H9 (cell line): ENCODE results near the gene CPNE7. TPM values are rescaled to one million over a fixed set of nuclear protein-coding genes. Genes with fewer than 3 reads are reported as not detected.

Experiments used
- DNase-seq: peaks from one replicate; pipeline ENCODE4 v3.0.0-alpha.2; 2017
- H2AFZ ChIP-seq: one replicate; pipeline ENCODE4 v1.6.1; 2013; ENCODE audit warnings: mild to moderate bottlenecking, low read length, control low read depth, moderate library complexity
- H2AK5ac ChIP-seq: 2 replicates; pipeline ENCODE4 v1.6.1; 2013; ENCODE audit warnings: low read length, control low read depth, mixed read lengths; ENCODE audit not compliant: insufficient read length
- H2BK120ac ChIP-seq: one replicate; pipeline ENCODE4 v1.6.1; 2013; ENCODE audit warnings: low read depth, mild to moderate bottlenecking, low read length, control low read depth, inconsistent platforms; ENCODE audit not compliant: poor library complexity, severe bottlenecking
- H2BK12ac ChIP-seq: 2 replicates; pipeline ENCODE4 v1.6.1; 2013; ENCODE audit warnings: low read length, control low read depth, mixed read lengths, low read depth; ENCODE audit not compliant: insufficient read length
- H2BK15ac ChIP-seq: 2 replicates; pipeline ENCODE4 v1.6.1; 2013; ENCODE audit warnings: low read depth, low read length, control low read depth
- H2BK20ac ChIP-seq: one replicate; pipeline ENCODE4 v1.6.1; 2013; ENCODE audit warnings: low read depth, mild to moderate bottlenecking, low read length, control low read depth, inconsistent platforms; ENCODE audit not compliant: poor library complexity, severe bottlenecking
- H2BK5ac ChIP-seq: 2 replicates; pipeline ENCODE4 v1.6.1; 2013; ENCODE audit warnings: low read length, control low read depth, mixed read lengths; ENCODE audit not compliant: insufficient read length
- H3K14ac ChIP-seq: 2 replicates; pipeline ENCODE4 v1.6.1; 2013; ENCODE audit warnings: low read length, control low read depth; ENCODE audit not compliant: insufficient read depth
- H3K18ac ChIP-seq: 2 replicates; pipeline ENCODE4 v1.6.1; 2013; ENCODE audit warnings: low read depth, mild to moderate bottlenecking, mixed read lengths, low read length, control low read depth; ENCODE audit not compliant: insufficient read length
- H3K23ac ChIP-seq: 2 replicates; pipeline ENCODE4 v1.6.1; 2013; ENCODE audit warnings: low read length, control low read depth, mixed read lengths, low read depth; ENCODE audit not compliant: insufficient read length
- H3K23me2 ChIP-seq: 2 replicates; pipeline ENCODE4 v1.6.1; 2013; ENCODE audit warnings: low read depth, mild to moderate bottlenecking, mixed read lengths, low read length, control low read depth; ENCODE audit not compliant: insufficient read length, poor library complexity, severe bottlenecking
- H3K27ac ChIP-seq: 2 replicates; pipeline ENCODE4 v1.5.1; 2013; ENCODE audit warnings: low read length, control low read depth, mixed read lengths, low read depth; ENCODE audit not compliant: insufficient read length
- H3K27me3 ChIP-seq: 2 replicates; pipeline ENCODE4 v1.6.1; 2013; ENCODE audit warnings: low read length, control low read depth, inconsistent platforms; ENCODE audit not compliant: insufficient read depth
- H3K4ac ChIP-seq: 2 replicates; pipeline ENCODE4 v1.6.1; 2013; ENCODE audit warnings: low read depth, mild to moderate bottlenecking, control low read depth, inconsistent platforms, low read length, moderate library complexity
- H3K4me1 ChIP-seq: 2 replicates; pipeline ENCODE4 v1.6.1; 2013; ENCODE audit warnings: low read length, control low read depth, inconsistent platforms; ENCODE audit not compliant: insufficient read depth
- H3K4me2 ChIP-seq: 2 replicates; pipeline ENCODE4 v1.6.1; 2013; ENCODE audit warnings: low read length, control low read depth, mixed read lengths; ENCODE audit not compliant: insufficient read length, insufficient read depth
- H3K56ac ChIP-seq: 2 replicates; pipeline ENCODE4 v1.6.1; 2013; ENCODE audit warnings: low read depth, mild to moderate bottlenecking, mixed read lengths, low read length, control low read depth; ENCODE audit not compliant: insufficient read length
- H3K79me1 ChIP-seq: 2 replicates; pipeline ENCODE4 v1.6.1; 2013; ENCODE audit warnings: low read depth, mild to moderate bottlenecking, moderate library complexity, low read length, control low read depth, inconsistent platforms; ENCODE audit not compliant: insufficient read depth, poor library complexity, severe bottlenecking
- H3K79me2 ChIP-seq: 2 replicates; pipeline ENCODE4 v1.6.1; 2013; ENCODE audit warnings: low read length, control low read depth, inconsistent platforms; ENCODE audit not compliant: insufficient read depth
- H3K9ac ChIP-seq: 2 replicates; pipeline ENCODE4 v1.6.1; 2013; ENCODE audit warnings: low read length, control low read depth, mixed read lengths; ENCODE audit not compliant: insufficient read length; ENCODE audit errors: extremely low read depth
- H3K9me3 ChIP-seq: one replicate; pipeline ENCODE4 v1.6.1; 2013; ENCODE audit warnings: low read depth, low read length, inconsistent platforms; ENCODE audit not compliant: control insufficient read depth
- H3T11ph ChIP-seq: one replicate; pipeline ENCODE4 v1.6.1; 2013; ENCODE audit warnings: mild to moderate bottlenecking, low read length, control low read depth, inconsistent platforms
- H4K20me1 ChIP-seq: one replicate; pipeline ENCODE4 v1.6.1; 2013; ENCODE audit not compliant: control insufficient read depth, insufficient read length, insufficient read depth
- H4K5ac ChIP-seq: 2 replicates; pipeline ENCODE4 v1.6.1; 2013; ENCODE audit warnings: low read depth, mild to moderate bottlenecking, mixed read lengths, low read length, control low read depth; ENCODE audit not compliant: insufficient read length
- H4K8ac ChIP-seq: replicated peaks from 2 replicates; pipeline ENCODE4 v1.6.1; 2013; ENCODE audit warnings: low read length, control low read depth, mixed read lengths, low read depth; ENCODE audit not compliant: insufficient read length
- H4K91ac ChIP-seq: 2 replicates; pipeline ENCODE4 v1.6.1; 2013; ENCODE audit warnings: low read depth, mild to moderate bottlenecking, moderate library complexity, mixed read lengths, low read length, control low read depth; ENCODE audit not compliant: insufficient read length
- H3K27ac Mint-ChIP-seq, 3 experiments: 2 replicates in 2 of 3; 3 replicates in 1 of 3; pipeline ENCODE4 v1.8.0; 2020 to 2021; ENCODE audit warnings: mixed read lengths in 3 of 3, mild to moderate bottlenecking in 1 of 3, moderate library complexity in 1 of 3
- H3K27me3 Mint-ChIP-seq: 2 replicates; pipeline ENCODE4 v1.8.0; 2021; ENCODE audit warnings: low read depth, mild to moderate bottlenecking, moderate library complexity, mixed read lengths
- H3K36me3 Mint-ChIP-seq, 3 experiments: 2 replicates in 2 of 3; 3 replicates in 1 of 3; pipeline ENCODE4 v1.8.0; 2020 to 2021; ENCODE audit warnings: low read depth in 3 of 3, mixed read lengths in 3 of 3; ENCODE audit not compliant: insufficient read depth in 1 of 3
- H3K4me1 Mint-ChIP-seq, 2 experiments: 2 replicates each; pipeline ENCODE4 v1.8.0; 2020; ENCODE audit warnings: mixed read lengths in 2 of 2
- H3K4me3 Mint-ChIP-seq, 2 experiments: 2 replicates in 1 of 2; 3 replicates in 1 of 2; pipeline ENCODE4 v1.8.0; 2020 to 2021; ENCODE audit warnings: mild to moderate bottlenecking in 2 of 2, mixed read lengths in 2 of 2, moderate library complexity in 1 of 2
- H3K9me3 Mint-ChIP-seq, 2 experiments: 2 replicates in 1 of 2; 3 replicates in 1 of 2; pipeline ENCODE4 v1.8.0; 2020; ENCODE audit warnings: mild to moderate bottlenecking in 2 of 2, mixed read lengths in 2 of 2, moderate library complexity in 1 of 2
- WGBS: extraction: QIAGEN DNeasy Blood & Tissue Kit; methylation state at CpG from one replicate; pipeline ENCODE4 v1.1.7; 2013; ENCODE audit warnings: missing lambda C conversion rate, low lambda C conversion rate, mixed read lengths; ENCODE audit not compliant: insufficient read length; ENCODE audit errors: extremely low coverage; 5-methylcytosine and 5-hydroxymethylcytosine counted together
- total RNA-seq: library from RNA; stranded (reverse); gene quantifications from 2 replicates; pipeline ENCODE4 v1.2.1, GENCODE V29; 2021
- TF ChIP-seq, protein P1 (sequence below): fragments of 200-600 bp; sonication (generic); conservative IDR thresholded peaks from 3 replicates; pipeline ENCODE4 v1.8.0; 2021; ENCODE audit warnings: antibody characterized with exemption, mild to moderate bottlenecking

Gene CPNE7
- total RNA-seq, 1 experiment from 2014 or later, result 23.4 TPM

- Histone ChIP-seq H2AK5ac (no peak overlapping the region), H3K4me1 (no peaks in the 10 kb centered on the region; the same call in 1 of the 2 replicates), H4K8ac (no peak overlapping the region), H4K5ac (no peak overlapping the region), H2BK5ac (no peak overlapping the region), H2BK20ac (no peak overlapping the region), H3K23me2 (peaks cover 19% of the 10 kb centered on the region), H3K79me1 (peaks cover 6% of the 10 kb centered on the region), H3K79me2 (peaks cover 10% of the 10 kb centered on the region; the same call in 1 of the 2 replicates), H2AFZ (no peak overlapping the region), H3K14ac (no peak overlapping the region), H3K27ac (no peak overlapping the region), H3K9me3 (no peaks in the 10 kb centered on the region), H2BK12ac (no peak overlapping the region), H3K56ac (no peak overlapping the region), H3K9ac (peak overlapping the region; percentile 3), H3K4ac (no peak overlapping the region), H3T11ph (no peak overlapping the region), H3K18ac (no peak overlapping the region), H2BK120ac (no peak overlapping the region), H4K91ac (no peak overlapping the region), H3K4me2 (peak overlapping the region; percentile 97), H4K20me1 (peaks cover 4% of the 10 kb centered on the region), H3K23ac (no peak overlapping the region), H3K27me3 (no peaks in the 10 kb centered on the region), H2BK15ac (no peak overlapping the region)
- TF ChIP-seq, protein P1, sequence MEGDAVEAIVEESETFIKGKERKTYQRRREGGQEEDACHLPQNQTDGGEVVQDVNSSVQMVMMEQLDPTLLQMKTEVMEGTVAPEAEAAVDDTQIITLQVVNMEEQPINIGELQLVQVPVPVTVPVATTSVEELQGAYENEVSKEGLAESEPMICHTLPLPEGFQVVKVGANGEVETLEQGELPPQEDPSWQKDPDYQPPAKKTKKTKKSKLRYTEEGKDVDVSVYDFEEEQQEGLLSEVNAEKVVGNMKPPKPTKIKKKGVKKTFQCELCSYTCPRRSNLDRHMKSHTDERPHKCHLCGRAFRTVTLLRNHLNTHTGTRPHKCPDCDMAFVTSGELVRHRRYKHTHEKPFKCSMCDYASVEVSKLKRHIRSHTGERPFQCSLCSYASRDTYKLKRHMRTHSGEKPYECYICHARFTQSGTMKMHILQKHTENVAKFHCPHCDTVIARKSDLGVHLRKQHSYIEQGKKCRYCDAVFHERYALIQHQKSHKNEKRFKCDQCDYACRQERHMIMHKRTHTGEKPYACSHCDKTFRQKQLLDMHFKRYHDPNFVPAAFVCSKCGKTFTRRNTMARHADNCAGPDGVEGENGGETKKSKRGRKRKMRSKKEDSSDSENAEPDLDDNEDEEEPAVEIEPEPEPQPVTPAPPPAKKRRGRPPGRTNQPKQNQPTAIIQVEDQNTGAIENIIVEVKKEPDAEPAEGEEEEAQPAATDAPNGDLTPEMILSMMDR, result no peak
- peaks cover 26 to 45% (median 32%) of the 10 kb centered on the region in 3 experiments for H3K36me3 Mint-ChIP-seq
- WGBS, result no CpG with 5 or more reads among the region's 12 CpGs
- H3K4me1 Mint-ChIP-seq, result peaks cover 45 to 48% of the 10 kb centered on the region in 2 experiments
- H3K4me3 Mint-ChIP-seq, result peak overlapping the region; percentile 96
- peak overlapping the region; percentile 57 to 96 (median 74); a peak in 4 of 7 replicates for H3K27ac Mint-ChIP-seq
- no peak for DNase-seq
- no peaks in the 10 kb centered on the region; a peak in 1 of 5 replicates for H3K9me3 Mint-ChIP-seq
- H3K27me3 Mint-ChIP-seq, result peaks cover 3% of the 10 kb centered on the region
Observed at GRCh38 chr16:89562939-89563338, 12.6 kb upstream of the CPNE7 start.
